ENCODE results near the gene MXI1.

The MXI1 gene

DNA sequence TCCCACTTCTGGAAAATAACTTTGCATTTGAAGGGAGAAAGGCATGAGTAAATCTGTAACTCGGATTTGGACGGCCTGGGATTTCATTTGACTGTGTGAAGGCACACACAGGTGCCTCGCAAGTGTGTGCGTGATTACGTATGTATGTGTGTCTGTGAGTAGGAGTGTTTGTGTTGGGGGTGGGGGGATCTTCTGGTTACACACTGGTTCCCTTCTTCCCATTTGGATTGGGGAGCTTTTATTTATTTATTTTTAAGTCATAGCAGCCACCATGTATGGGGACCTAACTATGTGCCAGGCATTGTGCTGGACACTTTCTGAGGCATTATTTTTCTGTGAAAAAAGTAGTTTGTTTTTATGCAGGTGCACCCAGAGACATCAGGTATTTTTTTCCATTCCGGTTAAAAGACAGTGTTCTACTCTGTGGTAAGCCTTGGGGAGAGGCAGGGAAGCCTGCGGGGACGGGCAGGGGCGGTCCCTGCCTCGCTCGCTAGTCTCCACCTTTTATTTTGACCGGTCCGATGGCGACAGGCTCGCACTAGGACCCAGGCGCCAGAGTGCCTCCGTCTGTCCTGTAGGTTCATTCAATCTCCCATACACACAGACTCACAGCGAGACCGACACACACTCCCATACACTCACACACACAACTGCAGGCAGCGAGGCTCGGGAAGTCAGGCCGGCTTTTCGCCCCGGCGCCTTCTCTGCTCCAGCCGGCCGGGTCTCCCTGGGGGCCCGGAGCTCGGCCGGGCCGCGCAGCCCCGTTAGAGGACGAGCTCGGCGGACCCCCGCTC, at the start of gene MXI1:
TSS of gene MXI1 (plus strand) at position 595 of the 794 bp plus-strand sequence. CDS start 204 bp downstream, outside the sequence.
- DNase-seq (ENCODE audit: low read depth in 2 of 2): peak in 1 of 2 donors; percentile 26

DNA sequence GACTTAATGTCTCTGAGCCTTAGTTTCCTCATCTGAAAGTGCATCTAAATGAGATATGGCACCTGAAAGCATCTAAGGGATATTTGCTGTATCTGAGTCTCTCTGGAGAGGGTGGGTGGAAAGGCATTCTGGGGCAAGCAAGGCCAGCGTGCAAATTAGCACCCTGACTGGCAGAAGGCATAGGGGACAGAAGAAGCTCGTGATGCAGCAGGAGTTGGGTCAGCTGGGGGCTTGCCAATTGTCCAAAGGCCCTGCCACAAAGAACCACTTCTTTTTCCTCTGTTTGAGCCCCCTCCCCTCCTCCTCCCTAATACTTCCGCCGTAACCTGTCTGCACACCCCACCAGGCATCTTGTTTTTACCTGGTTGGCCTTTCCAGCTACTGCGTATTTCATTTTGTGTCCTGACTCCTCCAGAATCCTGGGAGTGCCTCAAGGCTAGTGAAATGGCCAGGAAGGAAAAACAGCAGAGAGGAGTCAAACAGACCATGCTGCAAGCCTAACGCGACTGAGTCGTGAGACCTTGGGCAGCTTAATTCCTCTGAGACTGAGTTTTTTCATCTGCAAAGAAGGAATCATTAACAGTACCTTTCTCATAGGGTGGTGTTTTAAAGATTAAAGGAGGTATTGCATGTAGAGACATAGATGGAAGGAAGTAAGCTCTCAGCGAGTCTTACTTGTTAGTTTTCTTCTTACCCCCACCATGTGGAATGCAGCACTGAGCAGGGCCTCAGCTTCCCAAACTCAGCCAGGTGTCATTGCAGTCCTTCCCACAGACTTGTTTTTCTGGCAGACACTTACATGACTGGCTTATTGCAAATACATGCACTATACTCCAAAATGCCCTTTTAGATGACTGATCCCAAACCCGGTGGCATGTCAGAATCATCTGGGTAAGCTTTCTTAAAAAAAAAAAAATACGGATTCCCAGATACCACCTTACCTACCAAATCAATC, 49.1 kb upstream of the MXI1 start:
- no peak for DNase-seq (ENCODE audit: low read depth in 2 of 2)

- no peak for DNase-seq (ENCODE audit: low read depth in 2 of 2)
Measured at GRCh38 chr10:110160081-110160480, 47.3 kb upstream of the MXI1 start.

DNA sequence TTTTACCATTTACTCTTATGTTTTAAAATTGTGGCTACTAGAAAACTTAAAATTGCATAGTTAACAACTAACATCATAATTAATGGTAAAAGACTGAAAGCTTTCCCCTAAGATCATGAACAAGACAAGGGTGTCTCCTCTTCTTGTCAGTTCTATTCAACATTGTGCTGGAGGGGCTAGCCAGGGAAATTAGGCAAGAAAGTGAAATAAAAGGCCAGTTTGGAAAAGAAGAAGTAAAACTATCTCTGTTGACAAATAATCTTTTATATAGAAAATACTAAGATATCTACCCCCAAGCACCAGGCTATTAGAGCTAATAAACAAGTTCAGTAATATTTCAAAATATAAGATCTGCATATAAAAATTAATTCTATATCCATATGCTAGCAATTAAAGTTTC, 46.9 kb upstream of the MXI1 start:
- DNase-seq (ENCODE audit: low read depth in 2 of 2): no peak

DNA sequence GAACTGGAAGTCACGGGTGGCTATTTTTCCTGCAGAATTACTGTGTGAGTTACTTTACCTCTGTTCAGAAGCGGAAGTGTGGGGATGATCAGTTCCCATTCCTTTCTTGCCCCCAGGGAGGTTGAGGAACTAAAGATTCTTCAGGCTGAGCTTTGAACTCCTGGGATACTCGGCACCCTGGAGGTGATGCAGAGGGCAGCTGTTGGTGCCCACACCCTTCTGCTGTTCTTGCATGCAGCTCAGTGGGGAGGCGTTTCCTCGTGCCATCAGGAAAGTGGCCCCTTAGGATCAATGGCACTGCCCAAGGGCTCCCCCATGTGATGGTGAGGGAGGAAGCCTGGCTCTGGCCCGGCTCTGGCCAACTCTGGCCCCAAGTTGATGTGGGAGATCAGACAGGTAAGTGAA, 44.7 kb upstream of the MXI1 start:
- DNase-seq (ENCODE audit: low read depth in 2 of 2): no peak

GRCh38 chr10:110163192-110163773, 44.1 kb upstream of the MXI1 start:
- DNase-seq (ENCODE audit: low read depth in 2 of 2): no peak

- DNase-seq (ENCODE audit: low read depth in 2 of 2): no peak
Measured at GRCh38 chr10:110163841-110164240, 43.6 kb upstream of the MXI1 start.

- DNase-seq (ENCODE audit: low read depth in 2 of 2): peak in 1 of 2 donors; percentile 28
Measured at GRCh38 chr10:110165239-110165638, 42.2 kb upstream of the MXI1 start.

DNA sequence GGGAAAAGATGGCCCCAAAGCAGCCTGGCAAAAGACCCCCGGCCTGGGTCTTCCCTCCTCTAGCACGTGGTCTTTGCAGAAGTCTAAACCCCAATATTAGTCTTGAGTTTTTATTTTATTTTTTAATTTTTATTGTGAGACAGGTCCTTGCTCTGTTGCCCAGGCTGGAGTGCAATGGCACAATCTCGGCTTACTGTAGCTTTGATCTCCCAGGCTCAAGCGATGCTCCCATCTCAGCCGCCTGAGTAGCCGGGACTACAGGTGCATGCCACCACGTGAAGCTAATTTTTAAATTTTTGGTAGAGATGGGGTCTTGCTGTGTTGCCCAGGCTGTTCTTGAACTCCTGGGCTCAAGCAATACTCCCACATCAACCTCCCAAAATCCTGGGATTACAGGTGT, 40.3 kb upstream of the MXI1 start:
- no peak for DNase-seq (ENCODE audit: low read depth in 2 of 2)

GRCh38 chr10:110168601-110169481, 38.6 kb upstream of the MXI1 start:
- no peak for DNase-seq (ENCODE audit: low read depth in 2 of 2)

DNA sequence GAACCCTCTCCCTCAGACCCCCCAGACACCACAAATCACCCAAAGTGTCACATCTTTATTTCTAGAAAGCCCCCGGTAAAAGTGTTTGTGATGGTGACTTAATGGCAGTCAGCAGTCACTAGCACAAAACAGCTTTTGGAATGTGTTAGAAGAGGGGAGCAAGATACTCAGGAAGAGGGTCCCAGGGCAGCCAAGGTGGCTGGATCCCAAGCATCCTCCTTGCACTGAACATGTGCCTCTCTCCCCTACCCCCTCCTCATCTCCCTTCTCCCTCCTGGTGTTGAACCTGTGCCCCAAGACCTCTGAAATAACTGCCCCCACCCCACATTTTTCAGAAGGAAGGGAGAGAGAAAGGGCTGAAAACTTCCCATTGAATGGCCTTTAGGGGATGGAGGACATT, 37.8 kb upstream of the MXI1 start:
- DNase-seq (ENCODE audit: low read depth in 2 of 2): no peak

DNA sequence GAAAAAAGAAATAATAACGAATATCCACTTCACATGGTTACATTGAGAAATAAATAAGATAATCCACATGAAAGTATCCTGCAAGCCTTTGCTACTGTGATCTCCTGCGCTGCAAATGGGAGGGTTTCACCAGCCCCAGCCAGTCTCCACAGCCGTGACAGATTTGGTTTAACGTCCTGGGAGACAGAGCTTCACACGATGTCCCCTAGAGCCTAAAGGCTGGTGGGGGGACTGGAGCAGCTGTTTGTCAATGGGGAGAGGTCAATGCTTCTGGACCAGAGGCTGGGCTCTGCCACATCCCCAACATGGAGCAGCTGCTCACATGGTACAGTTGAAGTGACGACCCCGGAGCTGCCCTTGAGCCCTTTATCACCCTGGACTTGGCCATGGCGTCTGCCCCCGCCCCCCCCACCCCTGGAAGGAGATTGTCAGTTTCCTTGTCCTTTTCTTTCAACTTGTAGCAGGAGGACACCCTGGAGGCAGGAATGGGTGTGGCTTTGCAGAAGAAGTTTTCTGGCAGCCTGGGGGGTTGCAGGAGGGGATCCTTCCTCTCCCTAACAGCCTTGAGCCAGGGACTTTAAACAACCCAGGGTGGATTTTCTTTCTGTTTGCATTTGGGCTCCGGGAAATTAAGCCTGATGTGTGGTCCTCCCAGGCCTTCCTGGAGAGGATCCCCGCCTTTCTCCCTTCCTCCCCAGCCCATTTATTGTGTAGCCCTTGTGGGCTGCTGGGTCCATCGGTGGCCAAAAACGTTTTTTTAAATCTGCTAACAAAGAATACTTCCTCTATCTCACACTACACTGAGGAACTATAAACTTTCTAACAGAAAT, 37.0 kb upstream of the MXI1 start:
- no peak for DNase-seq (ENCODE audit: low read depth in 2 of 2)

GRCh38 chr10:110171032-110171431, 36.4 kb upstream of the MXI1 start:
- DNase-seq (ENCODE audit: low read depth in 2 of 2): no peak

DNA sequence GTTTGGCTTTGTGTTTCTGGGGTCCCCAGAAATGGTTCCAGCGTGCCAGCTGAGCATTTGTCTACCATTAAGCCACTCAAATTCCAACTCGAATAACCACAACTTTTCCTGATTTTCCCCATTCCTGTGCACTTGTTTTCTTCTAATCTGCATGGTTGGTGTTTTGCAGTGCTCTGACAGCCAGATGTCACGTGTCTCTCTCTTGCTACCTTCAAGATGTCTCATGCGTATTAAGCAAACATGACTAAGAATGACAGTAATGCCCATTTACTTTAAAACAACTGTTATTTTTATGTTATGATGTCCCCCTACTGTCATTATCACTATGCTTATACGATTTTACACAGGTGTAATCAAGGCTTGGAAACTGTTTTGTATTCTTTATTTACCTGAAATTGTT, 35.2 kb upstream of the MXI1 start:
- no peak for DNase-seq (ENCODE audit: low read depth in 2 of 2)

- DNase-seq (ENCODE audit: low read depth in 2 of 2): no peak
Measured at GRCh38 chr10:110174201-110174600, 33.2 kb upstream of the MXI1 start.

- DNase-seq (ENCODE audit: low read depth in 2 of 2): no peak
Measured at GRCh38 chr10:110174816-110175215, 32.6 kb upstream of the MXI1 start.

- no peak for DNase-seq (ENCODE audit: low read depth in 2 of 2)
Measured at GRCh38 chr10:110175406-110175805, 32.0 kb upstream of the MXI1 start.

GRCh38 chr10:110176141-110177030, 31.0 kb upstream of the MXI1 start:
- DNase-seq (ENCODE audit: low read depth in 2 of 2): no peak

- no peak for DNase-seq (ENCODE audit: low read depth in 2 of 2)
Measured at GRCh38 chr10:110179220-110179619, 28.2 kb upstream of the MXI1 start.
